Activated naive CD8-positive, alpha-beta T cell treated with anti-CD3 and anti-CD28 coated beads, Interleukin-2, amount 50 U/mL, for 24 hours (primary cell): ENCODE results near the gene CGREF1.

Experiments used
- ATAC-seq: fragments of 150-1000 bp; cut with Tn5 transposase; one replicate; pipeline ENCODE4 v1.10.0; 2021
- DNase-seq: peaks from one replicate; pipeline ENCODE4 v3.0.0; 2021
- H3K27ac Mint-ChIP-seq: one replicate; pipeline ENCODE4 v1.8.0; 2021; ENCODE audit warnings: mild to moderate bottlenecking, mixed read lengths
- H3K27me3 Mint-ChIP-seq: one replicate; pipeline ENCODE4 v1.8.0; 2021; ENCODE audit warnings: mixed read lengths
- H3K36me3 Mint-ChIP-seq: one replicate; pipeline ENCODE4 v1.8.0; 2021; ENCODE audit warnings: low read depth, mixed read lengths
- H3K4me1 Mint-ChIP-seq: one replicate; pipeline ENCODE4 v1.8.0; 2021; ENCODE audit warnings: mixed read lengths
- H3K4me3 Mint-ChIP-seq: one replicate; pipeline ENCODE4 v1.8.0; 2021; ENCODE audit warnings: mild to moderate bottlenecking, moderate library complexity, mixed read lengths
- H3K9me3 Mint-ChIP-seq: one replicate; pipeline ENCODE4 v1.8.0; 2021; ENCODE audit warnings: mixed read lengths

Gene CGREF1

GRCh38 chr2:27109083-27109482, 9.8 kb downstream of the CGREF1 start:
- Mint-ChIP-seq H3K27me3 (peaks cover 4% of the 10 kb centered on the region), H3K4me3 (no peak overlapping the region), H3K27ac (no peak overlapping the region), H3K36me3 (no peaks in the 10 kb centered on the region), H3K9me3 (no peaks in the 10 kb centered on the region), H3K4me1 (no peaks in the 10 kb centered on the region)
- no peak for ATAC-seq
- DNase-seq: no peak

DNA sequence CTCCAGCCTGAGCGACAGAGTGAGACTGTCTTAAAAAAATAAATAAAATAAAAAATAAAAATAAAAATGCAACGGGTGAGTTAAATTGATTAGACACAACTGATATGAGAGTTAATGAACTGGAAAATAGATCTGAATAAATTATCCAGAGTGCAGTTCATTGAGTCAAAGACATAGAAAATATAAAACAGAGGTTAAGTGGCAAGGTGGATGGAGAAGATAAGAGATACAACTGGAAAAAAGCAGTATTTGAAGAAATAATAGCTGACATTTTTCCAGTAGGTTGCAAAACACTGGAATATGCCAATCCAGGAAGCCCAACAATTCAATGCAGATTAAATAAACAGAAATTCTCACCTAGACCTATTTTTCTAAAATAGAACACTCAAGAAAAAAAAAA, 10.7 kb downstream of the CGREF1 start:
- H3K4me1 Mint-ChIP-seq: no peaks in the 10 kb centered on the region
- H3K9me3 Mint-ChIP-seq: no peaks in the 10 kb centered on the region
- H3K27me3 Mint-ChIP-seq: peaks cover 6% of the 10 kb centered on the region
- no peak overlapping the region for H3K27ac Mint-ChIP-seq
- no peak overlapping the region for H3K4me3 Mint-ChIP-seq
- H3K36me3 Mint-ChIP-seq: no peaks in the 10 kb centered on the region
- ATAC-seq (no peak), DNase-seq (no peak)

- Mint-ChIP-seq H3K27ac (no peak overlapping the region), H3K4me3 (no peak overlapping the region), H3K27me3 (peaks cover 6% of the 10 kb centered on the region), H3K9me3 (no peaks in the 10 kb centered on the region), H3K4me1 (no peaks in the 10 kb centered on the region), H3K36me3 (no peaks in the 10 kb centered on the region)
- DNase-seq (no peak), ATAC-seq (no peak)
These were observed 12.9 kb downstream of the CGREF1 start for GRCh38 chr2:27105981-27106380.

GRCh38 chr2:27102329-27102728, 16.6 kb downstream of the CGREF1 start:
- ATAC-seq: no peak
- no peaks in the 10 kb centered on the region for H3K36me3 Mint-ChIP-seq
- no peaks in the 10 kb centered on the region for H3K9me3 Mint-ChIP-seq

DNA sequence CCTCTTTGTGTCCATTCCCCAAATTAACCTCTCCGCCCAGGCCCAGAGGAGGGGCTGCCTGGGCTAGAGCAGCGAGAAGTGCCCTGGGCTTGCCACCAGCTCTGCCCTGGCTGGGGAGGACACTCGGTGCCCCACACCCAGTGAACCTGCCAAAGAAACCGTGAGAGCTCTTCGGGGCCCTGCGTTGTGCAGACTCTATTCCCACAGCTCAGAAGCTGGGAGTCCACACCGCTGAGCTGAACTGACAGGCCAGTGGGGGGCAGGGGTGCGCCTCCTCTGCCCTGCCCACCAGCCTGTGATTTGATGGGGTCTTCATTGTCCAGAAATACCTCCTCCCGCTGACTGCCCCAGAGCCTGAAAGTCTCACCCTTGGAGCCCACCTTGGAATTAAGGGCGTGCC, 18.9 kb downstream of the CGREF1 start:
- ATAC-seq (no peak), DNase-seq (no peak)
- no peaks in the 10 kb centered on the region for H3K36me3 Mint-ChIP-seq
- no peaks in the 10 kb centered on the region for H3K9me3 Mint-ChIP-seq
- peaks cover 10% of the 10 kb centered on the region for H3K4me1 Mint-ChIP-seq
- no peak overlapping the region for H3K4me3 Mint-ChIP-seq
- no peak overlapping the region for H3K27ac Mint-ChIP-seq
- H3K27me3 Mint-ChIP-seq: peaks cover 2% of the 10 kb centered on the region

More at GRCh38 chr2:27102329-27102728, 16.6 kb downstream of the CGREF1 start:
- H3K4me3 Mint-ChIP-seq: no peak overlapping the region
- DNase-seq: no peak
- no peaks in the 10 kb centered on the region for H3K4me1 Mint-ChIP-seq
- H3K27ac Mint-ChIP-seq: no peak overlapping the region
- H3K27me3 Mint-ChIP-seq: peaks cover 4% of the 10 kb centered on the region

GRCh38 chr2:27099334-27099955, 19.5 kb downstream of the CGREF1 start:
- H3K4me1 Mint-ChIP-seq: peaks cover 10% of the 10 kb centered on the region
- no peak overlapping the region for H3K4me3 Mint-ChIP-seq
- DNase-seq (no peak), ATAC-seq (no peak)
- no peaks in the 10 kb centered on the region for H3K36me3 Mint-ChIP-seq
- no peaks in the 10 kb centered on the region for H3K9me3 Mint-ChIP-seq
- peaks cover 2% of the 10 kb centered on the region for H3K27me3 Mint-ChIP-seq
- H3K27ac Mint-ChIP-seq: no peak overlapping the region

- Mint-ChIP-seq H3K36me3 (no peaks in the 10 kb centered on the region), H3K4me1 (peaks cover 10% of the 10 kb centered on the region), H3K27ac (no peak overlapping the region), H3K27me3 (no peaks in the 10 kb centered on the region), H3K4me3 (no peak overlapping the region), H3K9me3 (no peaks in the 10 kb centered on the region)
- DNase-seq (no peak), ATAC-seq (no peak)
These were observed 21.6 kb downstream of the CGREF1 start for GRCh38 chr2:27097341-27097740.

GRCh38 chr2:27096748-27097297, 22.1 kb downstream of the CGREF1 start:
- no peaks in the 10 kb centered on the region for H3K27me3 Mint-ChIP-seq
- no peaks in the 10 kb centered on the region for H3K9me3 Mint-ChIP-seq
- DNase-seq (no peak), ATAC-seq (no peak)
- peaks cover 10% of the 10 kb centered on the region for H3K4me1 Mint-ChIP-seq
- no peaks in the 10 kb centered on the region for H3K36me3 Mint-ChIP-seq
- H3K27ac Mint-ChIP-seq: peak overlapping the region; percentile 42
- no peak overlapping the region for H3K4me3 Mint-ChIP-seq

- peak; percentile 43 for DNase-seq
- Mint-ChIP-seq H3K36me3 (no peaks in the 10 kb centered on the region), H3K27me3 (no peaks in the 10 kb centered on the region), H3K9me3 (no peaks in the 10 kb centered on the region), H3K4me1 (peaks cover 10% of the 10 kb centered on the region), H3K27ac (peak overlapping the region; percentile 42), H3K4me3 (peak overlapping the region; percentile 29)
- ATAC-seq: peak; percentile 63
These were observed 22.9 kb downstream of the CGREF1 start for GRCh38 chr2:27095745-27096651.

- no peak overlapping the region for H3K27ac Mint-ChIP-seq
- H3K36me3 Mint-ChIP-seq: no peaks in the 10 kb centered on the region
- H3K9me3 Mint-ChIP-seq: no peaks in the 10 kb centered on the region
- no peak overlapping the region for H3K4me3 Mint-ChIP-seq
- no peak for DNase-seq
- H3K27me3 Mint-ChIP-seq: no peaks in the 10 kb centered on the region
- H3K4me1 Mint-ChIP-seq: peaks cover 10% of the 10 kb centered on the region
- ATAC-seq: no peak
These were observed 23.5 kb downstream of the CGREF1 start for GRCh38 chr2:27095427-27095744.

DNA sequence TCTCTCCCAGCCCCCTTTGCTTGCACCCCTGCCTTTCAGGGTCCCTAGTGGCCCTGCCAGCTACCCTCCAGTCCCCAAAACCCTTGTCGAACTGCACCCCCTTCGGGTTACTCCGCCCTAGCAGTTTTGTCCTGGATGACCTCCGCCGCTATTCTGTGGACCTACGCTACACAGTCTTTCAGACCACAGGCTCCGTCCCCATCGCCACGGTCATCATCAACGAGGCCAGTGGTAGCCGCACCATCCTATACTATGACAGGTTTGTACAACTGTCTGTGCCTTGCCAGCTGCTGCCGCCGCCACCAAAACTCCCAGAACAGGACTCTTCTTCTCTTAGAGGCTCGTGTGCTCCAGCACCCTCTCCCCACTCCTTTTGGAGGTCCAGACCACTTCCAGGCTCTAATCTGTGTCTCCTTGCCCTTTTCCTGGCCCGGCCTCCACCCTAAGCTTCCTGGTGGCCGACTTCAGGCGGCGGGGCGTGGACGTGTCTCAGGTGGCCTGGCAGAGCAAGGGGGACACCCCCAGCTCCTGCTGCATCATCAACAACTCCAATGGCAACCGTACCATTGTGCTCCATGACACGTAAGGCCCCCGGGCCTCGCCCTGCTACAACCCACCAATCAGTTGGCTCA, 24.5 kb downstream of the CGREF1 start:
- no peak for DNase-seq

DNA sequence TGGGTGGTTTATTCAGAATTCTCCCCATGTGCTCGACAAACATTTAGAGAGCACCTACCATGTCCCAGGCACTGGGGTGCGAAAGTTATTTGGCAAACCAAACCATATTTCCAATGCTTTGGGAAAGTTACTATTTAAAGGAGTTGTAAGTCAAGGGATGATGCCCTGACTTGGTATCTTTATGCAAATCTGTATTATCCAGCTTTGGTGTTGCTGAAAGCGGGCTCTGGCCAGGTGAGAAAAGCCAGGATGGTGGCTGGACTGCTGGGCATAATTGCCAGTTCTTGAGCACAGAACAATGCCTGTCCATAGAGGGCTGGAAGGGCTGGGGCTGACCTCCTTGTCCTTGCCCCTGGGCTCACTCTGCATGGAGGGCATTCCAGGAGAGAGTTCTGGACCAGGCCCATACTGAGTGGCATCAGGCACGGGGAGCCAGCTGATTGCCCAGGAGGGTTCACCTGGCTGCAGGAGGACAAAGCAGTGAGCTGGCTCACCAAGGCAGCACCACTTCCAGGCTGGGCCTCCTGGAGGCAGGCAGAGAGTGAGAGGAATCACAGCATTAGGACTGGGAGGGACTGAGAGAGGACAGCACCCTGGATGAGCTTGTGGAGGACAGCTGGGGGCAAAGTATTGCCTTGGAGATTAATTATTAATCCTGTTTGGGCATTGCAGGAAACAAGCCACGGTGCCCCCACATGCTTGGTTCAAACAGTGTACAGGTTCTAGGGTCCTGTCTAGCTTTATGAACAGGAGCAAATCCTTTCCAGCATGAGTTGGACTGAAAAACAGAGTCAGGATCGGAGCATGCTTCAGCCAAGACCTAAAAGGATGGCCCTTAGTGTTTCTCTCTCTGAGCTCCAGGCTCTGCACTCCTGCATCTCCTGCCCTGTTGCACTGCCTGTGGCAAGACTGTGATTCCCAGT, 25.2 kb downstream of the CGREF1 start:
- no peaks in the 10 kb centered on the region for H3K36me3 Mint-ChIP-seq

More for the DNA sequence above, 24.5 kb downstream of the CGREF1 start:
- peaks cover 10% of the 10 kb centered on the region for H3K4me1 Mint-ChIP-seq
- no peaks in the 10 kb centered on the region for H3K9me3 Mint-ChIP-seq
- H3K4me3 Mint-ChIP-seq: no peak overlapping the region
- no peak for ATAC-seq
- no peaks in the 10 kb centered on the region for H3K27me3 Mint-ChIP-seq
- no peaks in the 10 kb centered on the region for H3K36me3 Mint-ChIP-seq
- H3K27ac Mint-ChIP-seq: no peak overlapping the region

GRCh38 chr2:27092696-27093429, 26.1 kb downstream of the CGREF1 start:
- Mint-ChIP-seq H3K4me3 (no peak overlapping the region), H3K4me1 (peaks cover 11% of the 10 kb centered on the region), H3K27me3 (no peaks in the 10 kb centered on the region), H3K36me3 (no peaks in the 10 kb centered on the region), H3K9me3 (no peaks in the 10 kb centered on the region), H3K27ac (no peak overlapping the region)
- DNase-seq: no peak
- ATAC-seq: no peak

More for the DNA sequence above, 25.2 kb downstream of the CGREF1 start:
- Mint-ChIP-seq H3K4me1 (peaks cover 10% of the 10 kb centered on the region), H3K4me3 (no peak overlapping the region), H3K27ac (no peak overlapping the region), H3K27me3 (no peaks in the 10 kb centered on the region), H3K9me3 (no peaks in the 10 kb centered on the region)
- ATAC-seq (no peak), DNase-seq (no peak)
